Measurements from ENCODE around the gene NCR2. TPM values are rescaled to one million over a fixed set of nuclear protein-coding genes. Genes with fewer than 3 reads are reported as not detected.

NCR2 gene
- total RNA-seq, 1 experiment from 2014 or later: not detected

DNA sequence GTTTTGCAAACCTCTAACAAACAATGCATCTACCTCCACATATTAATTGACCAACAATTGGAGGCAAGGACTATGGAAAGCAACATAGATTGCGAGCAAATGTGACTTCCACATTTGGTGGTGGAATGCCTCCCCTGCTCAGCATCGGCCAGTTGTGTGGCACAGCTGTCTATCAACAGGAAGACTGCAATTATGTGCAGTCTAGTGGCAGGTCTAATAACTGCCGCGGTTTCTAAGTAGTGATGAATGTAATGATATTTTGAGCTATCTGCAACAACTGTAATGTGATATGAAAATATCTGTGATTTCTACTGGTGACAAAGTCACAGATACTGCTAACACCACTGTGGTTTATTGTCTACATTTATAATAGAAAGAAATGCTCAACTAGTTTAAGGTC lies 56.8 kb downstream of the NCR2 start:
- CTCF ChIA-PET: no interaction called here
- H3K27ac ChIP-seq (ENCODE audit: low read depth, low read length): no peak overlapping the region
- H3K9ac ChIP-seq (ENCODE audit: low read length): no peak overlapping the region
- POLR2A ChIA-PET: no interaction called here
- ATAC-seq (no peak), DNase-seq (ENCODE audit: low read depth, low spot score) (no peak)
- H3K36me3 ChIP-seq (ENCODE audit: control insufficient read depth in 1 of 2, insufficient read depth in 2 of 2, low read length in 2 of 2): no peaks in the 10 kb centered on the region
- H3K4me2 ChIP-seq (ENCODE audit: low read length): no peak overlapping the region
- H3K27me3 ChIP-seq (ENCODE audit: insufficient read depth, low read length): peaks cover 11% of the 10 kb centered on the region; the same call in 1 of the 2 replicates
- H3K4me1 ChIP-seq (ENCODE audit: control insufficient read depth in 1 of 2, insufficient read depth in 2 of 2, low read length in 2 of 2): no peaks in the 10 kb centered on the region
- no peak overlapping the region for H3K4me3 ChIP-seq (replicated peaks in 1 of 2; ENCODE audit: low read depth in 1 of 2, low read length in 2 of 2)
- peaks cover 4 to 21% of the 10 kb centered on the region in 2 experiments; a peak in 2 of 4 replicates for H3K9me3 ChIP-seq (ENCODE audit: control insufficient read depth in 1 of 2, insufficient read depth in 1 of 2, low read depth in 1 of 2, low read length in 2 of 2)
- H2AFZ ChIP-seq (ENCODE audit: low read depth, low read length, poor library complexity, severe bottlenecking): no peak overlapping the region
- H3K9me2 ChIP-seq (ENCODE audit: insufficient read depth): no peaks in the 10 kb centered on the region
- TF ChIP-seq ELF1 (IDR thresholded peaks at IDR 0.05; ENCODE audit: borderline replicate concordance, low read depth) (no peak), EGR1 (IDR thresholded peaks at IDR 0.05; ENCODE audit: low read depth) (no peak), POLR2A (IDR thresholded peaks at IDR 0.05; ENCODE audit: borderline replicate concordance, extremely low read depth, insufficient read depth, insufficient read length) (no peak), JUND (IDR thresholded peaks at IDR 0.05) (no peak), EZH2 (IDR thresholded peaks at IDR 0.05) (no peak), CEBPB (IDR thresholded peaks at IDR 0.05; ENCODE audit: low read depth) (no peak), SP1 (IDR thresholded peaks at IDR 0.05; ENCODE audit: low read depth) (no peak), FOSL1 (IDR thresholded peaks at IDR 0.05; ENCODE audit: low read depth) (no peak), SRF (IDR thresholded peaks at IDR 0.05; ENCODE audit: low read depth) (no peak), CBX3 (IDR thresholded peaks at IDR 0.05; ENCODE audit: low read depth) (no peak), TCF7L2 (IDR thresholded peaks at IDR 0.05; ENCODE audit: borderline replicate concordance, extremely low read depth, insufficient read depth, insufficient read length) (no peak), CTCF (IDR thresholded peaks at IDR 0.05 in 2 of 3, conservative IDR thresholded peaks at IDR 0.05 in 1 of 3; ENCODE audit: borderline replicate concordance in 1 of 3, insufficient read depth in 1 of 3, low read depth in 2 of 3, low read length in 2 of 3) (no peak), YY1 (IDR thresholded peaks at IDR 0.05; ENCODE audit: extremely low read depth, insufficient replicate concordance, low read depth, low read length) (no peak), POLR2AphosphoS5 (IDR thresholded peaks at IDR 0.05; ENCODE audit: low read depth, low read length) (no peak)
- TF ChIP-seq, protein P1, sequence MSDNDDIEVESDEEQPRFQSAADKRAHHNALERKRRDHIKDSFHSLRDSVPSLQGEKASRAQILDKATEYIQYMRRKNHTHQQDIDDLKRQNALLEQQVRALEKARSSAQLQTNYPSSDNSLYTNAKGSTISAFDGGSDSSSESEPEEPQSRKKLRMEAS (IDR thresholded peaks at IDR 0.05): no peak
- TF ChIP-seq, protein P2, sequence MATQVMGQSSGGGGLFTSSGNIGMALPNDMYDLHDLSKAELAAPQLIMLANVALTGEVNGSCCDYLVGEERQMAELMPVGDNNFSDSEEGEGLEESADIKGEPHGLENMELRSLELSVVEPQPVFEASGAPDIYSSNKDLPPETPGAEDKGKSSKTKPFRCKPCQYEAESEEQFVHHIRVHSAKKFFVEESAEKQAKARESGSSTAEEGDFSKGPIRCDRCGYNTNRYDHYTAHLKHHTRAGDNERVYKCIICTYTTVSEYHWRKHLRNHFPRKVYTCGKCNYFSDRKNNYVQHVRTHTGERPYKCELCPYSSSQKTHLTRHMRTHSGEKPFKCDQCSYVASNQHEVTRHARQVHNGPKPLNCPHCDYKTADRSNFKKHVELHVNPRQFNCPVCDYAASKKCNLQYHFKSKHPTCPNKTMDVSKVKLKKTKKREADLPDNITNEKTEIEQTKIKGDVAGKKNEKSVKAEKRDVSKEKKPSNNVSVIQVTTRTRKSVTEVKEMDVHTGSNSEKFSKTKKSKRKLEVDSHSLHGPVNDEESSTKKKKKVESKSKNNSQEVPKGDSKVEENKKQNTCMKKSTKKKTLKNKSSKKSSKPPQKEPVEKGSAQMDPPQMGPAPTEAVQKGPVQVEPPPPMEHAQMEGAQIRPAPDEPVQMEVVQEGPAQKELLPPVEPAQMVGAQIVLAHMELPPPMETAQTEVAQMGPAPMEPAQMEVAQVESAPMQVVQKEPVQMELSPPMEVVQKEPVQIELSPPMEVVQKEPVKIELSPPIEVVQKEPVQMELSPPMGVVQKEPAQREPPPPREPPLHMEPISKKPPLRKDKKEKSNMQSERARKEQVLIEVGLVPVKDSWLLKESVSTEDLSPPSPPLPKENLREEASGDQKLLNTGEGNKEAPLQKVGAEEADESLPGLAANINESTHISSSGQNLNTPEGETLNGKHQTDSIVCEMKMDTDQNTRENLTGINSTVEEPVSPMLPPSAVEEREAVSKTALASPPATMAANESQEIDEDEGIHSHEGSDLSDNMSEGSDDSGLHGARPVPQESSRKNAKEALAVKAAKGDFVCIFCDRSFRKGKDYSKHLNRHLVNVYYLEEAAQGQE (IDR thresholded peaks at IDR 0.05; ENCODE audit: low read depth): no peak
- no peaks in the 10 kb centered on the region for H4K20me1 ChIP-seq (ENCODE audit: insufficient read depth)
- BruUV-seq (replicated peaks): no TSS peak
- RAD21 ChIA-PET (ENCODE audit: low non-redundant PET in 1 of 2, low total read pairs in 2 of 2, uncharacterized antibody in 2 of 2, unreplicated experiment in 2 of 2): no interaction called here
- no peaks in the 10 kb centered on the region for H3K79me2 ChIP-seq (ENCODE audit: insufficient read depth, low read length)
- intact Hi-C loops (cut with micrococcal nuclease): no loop called here
